Lung (tissue), 12 donors: ENCODE measurements around the gene NOTCH1. TPM values are rescaled to one million over a fixed set of nuclear protein-coding genes. Genes with fewer than 3 reads are reported as not detected.

Experiments used
- ATAC-seq: fragments of 200-7000 bp; cut with Tn5 transposase; one replicate; pipeline ENCODE4 v1.9.1; 2020; ENCODE audit warnings: moderate number of reproducible peaks; ENCODE audit not compliant: insufficient read depth, low FRiP score
- DNase-seq, 3 donors: peaks; one replicate each; pipeline ENCODE4 v3.0.0-alpha.2; 2013 to 2017
- H3K27ac ChIP-seq, 2 donors: one replicate each; pipeline ENCODE4 v1.5.1; 2013; ENCODE audit warnings: mild to moderate bottlenecking in 2 of 2, moderate library complexity in 2 of 2, control low read depth in 1 of 2, inconsistent platforms in 1 of 2, low read depth in 1 of 2, low read length in 1 of 2
- H3K27me3 ChIP-seq, 3 donors: one replicate each; pipeline ENCODE4 v1.5.1; 2013; ENCODE audit warnings: low read length in 2 of 3; ENCODE audit not compliant: control insufficient read depth in 3 of 3, insufficient read depth in 3 of 3
- H3K36me3 ChIP-seq, 4 donors: one replicate each; pipeline ENCODE4 v1.5.1; 2013; ENCODE audit warnings: low read length in 4 of 4, mild to moderate bottlenecking in 1 of 4, moderate library complexity in 1 of 4; ENCODE audit not compliant: control insufficient read depth in 4 of 4, insufficient read depth in 4 of 4
- H3K4me1 ChIP-seq, 5 donors: one replicate each; pipeline ENCODE4 v1.5.1; 2013; ENCODE audit warnings: low read length in 5 of 5, mild to moderate bottlenecking in 2 of 5, moderate library complexity in 1 of 5; ENCODE audit not compliant: control insufficient read depth in 5 of 5, insufficient read depth in 5 of 5
- H3K4me3 ChIP-seq: one replicate; pipeline ENCODE4 v1.5.1; 2013; ENCODE audit warnings: mild to moderate bottlenecking, control low read depth, moderate library complexity
- H3K9ac ChIP-seq, 2 donors: one replicate each; pipeline ENCODE4 v1.5.1; 2013; ENCODE audit warnings: low read length in 2 of 2, control low read depth in 1 of 2; ENCODE audit not compliant: insufficient read depth in 1 of 2
- H3K9me3 ChIP-seq, 4 donors: one replicate each; pipeline ENCODE4 v1.5.1; 2013; ENCODE audit warnings: low read length in 3 of 4, mild to moderate bottlenecking in 1 of 4, moderate library complexity in 1 of 4; ENCODE audit not compliant: control insufficient read depth in 4 of 4, insufficient read depth in 3 of 4
- WGBS, 2 donors: extraction: QIAGEN DNeasy Blood & Tissue Kit; methylation state at CpG; one replicate each; pipeline ENCODE4 v1.1.7; 2013; 5-methylcytosine and 5-hydroxymethylcytosine counted together
- polyA plus RNA-seq, 2 donors: library from polyadenylated mRNA; stranded (reverse); fragments of 200-250 nt; gene quantifications; one replicate each; pipeline ENCODE4 v1.2.1, GENCODE V29; 2013
- total RNA-seq, 2 donors: library from RNA; depleted of rRNA in 1 of 2; stranded (reverse); fragments of >200 nt in 1 of 2; gene quantifications; one replicate each; pipeline ENCODE4 v1.2.1, GENCODE V29; 2014 to 2021
- TF ChIP-seq, protein P1 (sequence below): IDR thresholded peaks from 2 replicates; pipeline ENCODE4 v1.5.1; 2012; ENCODE audit warnings: mild to moderate bottlenecking; ENCODE audit errors: control extremely low read depth, extremely low read depth
- donor health status: control.
- donor health status: control.
- donor health status: Bipolar disorder and iron deficiency.
- donor health status: healthy.
- donor health status: DM: yes; HTN: yes; CAD: no.

Gene NOTCH1
- total and polyA plus RNA-seq, 4 donors = 23.9 to 101 (median 44.5) TPM

DNA sequence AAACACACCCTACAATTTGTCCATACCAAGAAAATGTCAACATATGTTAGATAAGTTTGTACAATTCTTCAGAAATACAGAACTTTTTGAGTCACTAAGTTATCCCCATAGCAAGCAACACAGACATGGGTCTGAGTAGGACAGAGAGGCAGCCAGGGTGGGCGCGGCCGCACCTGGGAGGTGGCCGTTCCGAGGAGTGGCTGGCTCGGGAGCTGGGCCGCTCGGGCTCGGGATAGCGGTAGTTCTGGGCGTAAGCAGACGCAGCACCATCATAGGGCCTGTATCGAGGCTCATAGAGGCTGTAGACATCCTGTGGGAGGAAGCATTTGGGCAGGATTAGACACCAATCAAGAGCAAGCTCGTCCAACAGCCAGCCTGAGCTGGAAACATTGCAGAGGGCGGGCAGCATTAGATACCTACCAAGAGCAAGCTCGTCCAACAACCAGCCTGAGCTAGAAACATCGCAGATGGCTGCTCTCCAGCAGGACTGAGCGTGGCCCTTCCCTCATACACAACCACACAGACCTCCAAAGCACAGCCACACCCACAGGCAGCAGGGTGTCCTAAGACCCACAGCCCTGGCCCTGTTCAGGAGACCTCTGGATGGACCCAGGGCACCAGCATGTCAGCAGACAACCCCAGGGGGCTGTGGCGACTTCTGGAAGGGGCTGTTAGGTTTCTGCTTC is 73.9 kb downstream of the NOTCH1 start:
- Histone ChIP-seq H3K9me3 (no peaks in the 10 kb centered on the region), H3K4me1 (no peaks in the 10 kb centered on the region), H3K27me3 (no peaks in the 10 kb centered on the region), H3K9ac (no peak overlapping the region), H3K27ac (no peak overlapping the region), H3K36me3 (peaks cover 11 to 85% (median 60%) of the 10 kb centered on the region in 4 donors), H3K4me3 (no peak overlapping the region)
- no peak for DNase-seq
- 93 to 95% methylated on average over 19 of the region's 19 CpGs for WGBS, 2 donors
- ATAC-seq = no peak
- TF ChIP-seq, protein P1, sequence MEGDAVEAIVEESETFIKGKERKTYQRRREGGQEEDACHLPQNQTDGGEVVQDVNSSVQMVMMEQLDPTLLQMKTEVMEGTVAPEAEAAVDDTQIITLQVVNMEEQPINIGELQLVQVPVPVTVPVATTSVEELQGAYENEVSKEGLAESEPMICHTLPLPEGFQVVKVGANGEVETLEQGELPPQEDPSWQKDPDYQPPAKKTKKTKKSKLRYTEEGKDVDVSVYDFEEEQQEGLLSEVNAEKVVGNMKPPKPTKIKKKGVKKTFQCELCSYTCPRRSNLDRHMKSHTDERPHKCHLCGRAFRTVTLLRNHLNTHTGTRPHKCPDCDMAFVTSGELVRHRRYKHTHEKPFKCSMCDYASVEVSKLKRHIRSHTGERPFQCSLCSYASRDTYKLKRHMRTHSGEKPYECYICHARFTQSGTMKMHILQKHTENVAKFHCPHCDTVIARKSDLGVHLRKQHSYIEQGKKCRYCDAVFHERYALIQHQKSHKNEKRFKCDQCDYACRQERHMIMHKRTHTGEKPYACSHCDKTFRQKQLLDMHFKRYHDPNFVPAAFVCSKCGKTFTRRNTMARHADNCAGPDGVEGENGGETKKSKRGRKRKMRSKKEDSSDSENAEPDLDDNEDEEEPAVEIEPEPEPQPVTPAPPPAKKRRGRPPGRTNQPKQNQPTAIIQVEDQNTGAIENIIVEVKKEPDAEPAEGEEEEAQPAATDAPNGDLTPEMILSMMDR = no peak

DNA sequence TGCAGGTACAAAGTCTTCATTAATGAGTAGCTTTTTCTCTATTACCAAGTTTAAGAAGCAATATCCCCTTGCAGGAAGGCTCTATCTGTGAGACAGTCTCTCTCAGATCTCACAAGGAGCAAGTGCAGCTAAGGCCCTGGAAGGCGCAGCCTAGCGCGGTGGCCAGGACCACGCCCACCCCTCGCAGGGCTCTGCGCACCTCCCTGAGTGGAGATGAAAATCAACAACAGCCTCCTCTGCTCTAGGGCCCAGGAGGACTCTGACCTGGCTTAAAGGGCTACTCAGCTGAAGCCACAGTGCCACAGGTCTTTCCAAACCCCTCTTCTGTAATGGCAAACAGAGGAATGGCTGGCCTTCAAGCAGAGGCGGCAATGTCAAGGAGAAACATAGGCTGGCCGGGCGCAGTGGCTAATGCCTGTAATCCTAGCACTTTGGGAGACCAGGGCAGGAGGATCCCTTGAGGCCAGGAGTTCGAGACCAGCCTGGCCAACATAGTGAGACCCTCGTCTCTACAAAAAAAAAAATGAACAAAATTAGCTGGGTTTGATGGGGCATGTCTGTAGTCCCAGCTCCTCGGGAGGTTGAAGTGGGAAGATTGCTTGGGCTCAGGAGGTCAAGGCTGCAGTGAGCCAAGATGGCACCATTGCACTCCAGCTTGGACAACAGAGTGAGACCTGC is 74.9 kb downstream of the NOTCH1 start:
- DNase-seq (no peak), ATAC-seq (no peak)
- H3K9me3 ChIP-seq = no peaks in the 10 kb centered on the region
- no peaks in the 10 kb centered on the region for H3K4me1 ChIP-seq
- H3K4me3 ChIP-seq = no peak overlapping the region
- 94 to 98% methylated on average over 12 of the region's 12 CpGs for WGBS, 2 donors
- H3K27me3 ChIP-seq = no peaks in the 10 kb centered on the region
- TF ChIP-seq, protein P1 = no peak
- H3K36me3 ChIP-seq = peaks cover 11 to 85% (median 65%) of the 10 kb centered on the region in 4 donors
- H3K27ac ChIP-seq = no peak overlapping the region
- H3K9ac ChIP-seq = no peak overlapping the region

DNA sequence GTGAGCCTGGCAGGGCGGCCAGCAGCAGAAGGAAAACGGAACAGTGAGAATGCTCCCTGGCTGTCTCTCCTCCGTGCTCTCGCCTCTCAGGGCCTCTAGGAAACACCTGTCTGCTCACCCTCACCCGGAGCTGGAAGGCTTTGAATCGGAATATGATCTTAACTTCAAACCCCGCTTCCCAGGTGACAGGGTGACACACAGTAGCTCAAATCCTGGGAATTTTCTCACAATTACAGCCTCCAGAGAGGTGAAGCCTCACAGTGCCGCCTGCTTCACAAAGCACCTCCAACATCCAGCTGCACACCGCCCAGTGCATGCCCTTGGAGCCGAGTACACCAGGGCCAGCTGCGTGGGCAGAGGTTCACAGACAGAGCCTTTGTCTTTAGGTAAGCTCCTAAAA is 75.5 kb downstream of the NOTCH1 start:
- Histone ChIP-seq H3K9ac (no peak overlapping the region), H3K27ac (no peak overlapping the region), H3K36me3 (peaks cover 11 to 85% (median 66%) of the 10 kb centered on the region in 4 donors), H3K27me3 (no peaks in the 10 kb centered on the region), H3K4me3 (no peak overlapping the region), H3K4me1 (no peaks in the 10 kb centered on the region), H3K9me3 (no peaks in the 10 kb centered on the region)
- no peak for DNase-seq
- TF ChIP-seq, protein P1 = no peak
- WGBS, 2 donors = 95 to 98% methylated on average over 11 of the region's 11 CpGs
- ATAC-seq = no peak
